ENCODE measurements around the gene MATN1.

Gene MATN1

GRCh38 chr1:30661311-30661710 is 62.1 kb downstream of the MATN1 start:
- DNase-seq (ENCODE audit: low read depth in 2 of 2): no peak

Measured in stimulated activated CD8-positive, alpha-beta memory T cell treated with anti-CD3 and anti-CD28 coated beads, Interleukin-15, amount 100 ng/mL, for 48 hours (primary cell).